Lung (tissue), 12 donors: ENCODE results near the gene TTC17. TPM values are rescaled to one million over a fixed set of nuclear protein-coding genes. Genes with fewer than 3 reads are reported as not detected.
"Not testable (repeated sequence)": the region's sequence is repeated elsewhere in the genome, so short reads cannot be mapped to it uniquely, and the experiment has no call there.

Experiments
- ATAC-seq: fragments of 200-7000 bp; cut with Tn5 transposase; one replicate; pipeline ENCODE4 v1.9.1; 2020; ENCODE audit warnings: moderate number of reproducible peaks; ENCODE audit not compliant: insufficient read depth, low FRiP score
- DNase-seq, 3 donors: peaks; one replicate each; pipeline ENCODE4 v3.0.0-alpha.2; 2013 to 2017
- H3K27ac ChIP-seq, 2 donors: one replicate each; pipeline ENCODE4 v1.5.1; 2013; ENCODE audit warnings: mild to moderate bottlenecking in 2 of 2, moderate library complexity in 2 of 2, control low read depth in 1 of 2, inconsistent platforms in 1 of 2, low read depth in 1 of 2, low read length in 1 of 2
- H3K27me3 ChIP-seq, 3 donors: one replicate each; pipeline ENCODE4 v1.5.1; 2013; ENCODE audit warnings: low read length in 2 of 3; ENCODE audit not compliant: control insufficient read depth in 3 of 3, insufficient read depth in 3 of 3
- H3K36me3 ChIP-seq, 4 donors: one replicate each; pipeline ENCODE4 v1.5.1; 2013; ENCODE audit warnings: low read length in 4 of 4, mild to moderate bottlenecking in 1 of 4, moderate library complexity in 1 of 4; ENCODE audit not compliant: control insufficient read depth in 4 of 4, insufficient read depth in 4 of 4
- H3K4me1 ChIP-seq, 5 donors: one replicate each; pipeline ENCODE4 v1.5.1; 2013; ENCODE audit warnings: low read length in 5 of 5, mild to moderate bottlenecking in 2 of 5, moderate library complexity in 1 of 5; ENCODE audit not compliant: control insufficient read depth in 5 of 5, insufficient read depth in 5 of 5
- H3K4me3 ChIP-seq: one replicate; pipeline ENCODE4 v1.5.1; 2013; ENCODE audit warnings: mild to moderate bottlenecking, control low read depth, moderate library complexity
- H3K9ac ChIP-seq, 2 donors: one replicate each; pipeline ENCODE4 v1.5.1; 2013; ENCODE audit warnings: low read length in 2 of 2, control low read depth in 1 of 2; ENCODE audit not compliant: insufficient read depth in 1 of 2
- H3K9me3 ChIP-seq, 4 donors: one replicate each; pipeline ENCODE4 v1.5.1; 2013; ENCODE audit warnings: low read length in 3 of 4, mild to moderate bottlenecking in 1 of 4, moderate library complexity in 1 of 4; ENCODE audit not compliant: control insufficient read depth in 4 of 4, insufficient read depth in 3 of 4
- WGBS, 2 donors: extraction: QIAGEN DNeasy Blood & Tissue Kit; methylation state at CpG; one replicate each; pipeline ENCODE4 v1.1.7; 2013; 5-methylcytosine and 5-hydroxymethylcytosine counted together
- polyA plus RNA-seq, 2 donors: library from polyadenylated mRNA; stranded (reverse); fragments of 200-250 nt; gene quantifications; one replicate each; pipeline ENCODE4 v1.2.1, GENCODE V29; 2013
- total RNA-seq, 2 donors: library from RNA; depleted of rRNA in 1 of 2; stranded (reverse); fragments of >200 nt in 1 of 2; gene quantifications; one replicate each; pipeline ENCODE4 v1.2.1, GENCODE V29; 2014 to 2021
- TF ChIP-seq, protein P1 (sequence below): IDR thresholded peaks from 2 replicates; pipeline ENCODE4 v1.5.1; 2012; ENCODE audit warnings: mild to moderate bottlenecking; ENCODE audit errors: control extremely low read depth, extremely low read depth
- donor health status: control.
- donor health status: control.
- donor health status: Bipolar disorder and iron deficiency.
- donor health status: healthy.
- donor health status: DM: yes; HTN: yes; CAD: no.

TTC17 gene
- total and polyA plus RNA-seq, 4 donors = 30.7 to 218 (median 55.5) TPM

DNA sequence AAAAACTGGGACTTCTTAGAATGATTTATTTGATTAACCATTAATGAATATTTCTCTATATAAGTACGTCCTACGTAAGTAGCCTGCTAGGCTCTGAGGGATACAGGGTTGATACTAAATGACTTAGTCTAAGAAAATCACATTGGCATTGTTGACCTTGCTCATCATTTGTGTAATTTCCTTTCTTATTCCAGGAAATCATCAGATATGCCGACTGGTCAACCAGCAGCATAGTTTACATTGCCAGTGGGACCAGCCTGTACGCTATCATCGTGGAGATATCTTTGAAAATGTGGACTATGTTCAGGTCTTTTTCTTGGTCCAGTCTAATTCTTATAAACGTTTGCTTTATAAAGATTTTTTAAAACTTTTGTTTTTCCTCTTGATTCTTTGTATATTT, 42.5 kb downstream of the TTC17 start:
- Histone ChIP-seq H3K4me3 (no peak overlapping the region), H3K36me3 (peaks cover 20 to 63% (median 37%) of the 10 kb centered on the region in 4 donors), H3K27ac (no peak overlapping the region), H3K4me1 (no peaks in the 10 kb centered on the region), H3K9me3 (no peaks in the 10 kb centered on the region), H3K27me3 (no peaks in the 10 kb centered on the region), H3K9ac (no peak overlapping the region)
- TF ChIP-seq, protein P1, sequence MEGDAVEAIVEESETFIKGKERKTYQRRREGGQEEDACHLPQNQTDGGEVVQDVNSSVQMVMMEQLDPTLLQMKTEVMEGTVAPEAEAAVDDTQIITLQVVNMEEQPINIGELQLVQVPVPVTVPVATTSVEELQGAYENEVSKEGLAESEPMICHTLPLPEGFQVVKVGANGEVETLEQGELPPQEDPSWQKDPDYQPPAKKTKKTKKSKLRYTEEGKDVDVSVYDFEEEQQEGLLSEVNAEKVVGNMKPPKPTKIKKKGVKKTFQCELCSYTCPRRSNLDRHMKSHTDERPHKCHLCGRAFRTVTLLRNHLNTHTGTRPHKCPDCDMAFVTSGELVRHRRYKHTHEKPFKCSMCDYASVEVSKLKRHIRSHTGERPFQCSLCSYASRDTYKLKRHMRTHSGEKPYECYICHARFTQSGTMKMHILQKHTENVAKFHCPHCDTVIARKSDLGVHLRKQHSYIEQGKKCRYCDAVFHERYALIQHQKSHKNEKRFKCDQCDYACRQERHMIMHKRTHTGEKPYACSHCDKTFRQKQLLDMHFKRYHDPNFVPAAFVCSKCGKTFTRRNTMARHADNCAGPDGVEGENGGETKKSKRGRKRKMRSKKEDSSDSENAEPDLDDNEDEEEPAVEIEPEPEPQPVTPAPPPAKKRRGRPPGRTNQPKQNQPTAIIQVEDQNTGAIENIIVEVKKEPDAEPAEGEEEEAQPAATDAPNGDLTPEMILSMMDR = no peak
- DNase-seq (no peak), ATAC-seq (no peak)
- WGBS, 2 donors = 91 to 94% methylated on average over 6 of the region's 6 CpGs

DNA sequence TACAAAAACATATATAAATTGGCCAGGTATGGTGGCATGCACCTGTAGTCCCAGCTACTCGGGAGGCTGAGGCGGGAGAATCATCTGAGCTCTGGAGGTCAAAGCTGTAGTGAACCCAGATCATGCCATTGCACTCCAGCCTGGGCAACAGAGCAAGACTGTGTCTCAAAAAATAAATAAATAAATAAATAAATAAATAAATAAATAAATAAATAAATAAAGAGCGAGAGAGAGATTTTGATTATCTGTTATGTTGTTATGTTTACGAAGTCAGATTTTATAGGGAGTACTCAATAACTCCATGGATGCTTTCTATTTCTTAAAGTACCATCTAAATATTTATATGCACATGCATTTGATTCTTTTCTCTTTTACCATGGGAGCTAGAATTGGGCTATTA, 43.1 kb downstream of the TTC17 start:
- H3K27me3 ChIP-seq, H3K9me3 ChIP-seq, DNase-seq, ATAC-seq, H3K4me1 ChIP-seq, H3K4me3 ChIP-seq, H3K27ac ChIP-seq, H3K9ac ChIP-seq: not testable (repeated sequence)
- 98 to 99% methylated on average over 4 of the region's 4 CpGs for WGBS, 2 donors
- peaks cover 19 to 58% (median 36%) of the 10 kb centered on the region in 4 donors for H3K36me3 ChIP-seq

- Histone ChIP-seq H3K9ac (no peak overlapping the region), H3K9me3 (no peaks in the 10 kb centered on the region), H3K4me3 (no peak overlapping the region), H3K4me1 (no peaks in the 10 kb centered on the region), H3K27me3 (no peaks in the 10 kb centered on the region), H3K27ac (no peak overlapping the region), H3K36me3 (peaks cover 7 to 51% (median 29%) of the 10 kb centered on the region in 4 donors)
- ATAC-seq (no peak), DNase-seq (no peak)
- TF ChIP-seq, protein P1 = no peak
- 84 to 96% methylated on average over 8 of the region's 8 CpGs for WGBS, 2 donors
Measured at GRCh38 chr11:43403357-43404231, 44.9 kb downstream of the TTC17 start.

DNA sequence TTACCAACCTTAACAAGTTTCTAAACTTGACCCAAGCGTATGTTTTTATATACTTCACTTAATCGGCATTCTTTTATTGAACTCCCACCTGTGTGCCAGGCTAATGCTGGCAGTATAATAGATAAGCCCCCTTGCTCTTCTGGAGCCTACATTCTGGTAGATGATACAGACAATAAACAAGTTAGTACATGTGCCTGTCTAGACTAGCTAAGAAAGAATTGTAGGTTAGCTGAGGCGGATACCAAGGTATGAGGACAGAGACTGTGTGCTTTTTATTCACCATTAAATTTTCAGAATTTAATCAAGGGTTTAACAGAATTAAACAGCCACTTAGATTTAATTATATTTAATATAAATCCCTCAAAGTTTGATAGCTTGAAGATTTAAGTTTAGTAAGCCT, 45.7 kb downstream of the TTC17 start:
- Histone ChIP-seq H3K27me3 (no peaks in the 10 kb centered on the region), H3K9ac (no peak overlapping the region), H3K4me3 (no peak overlapping the region), H3K4me1 (no peaks in the 10 kb centered on the region), H3K36me3 (peaks cover 7 to 48% (median 29%) of the 10 kb centered on the region in 4 donors), H3K9me3 (no peaks in the 10 kb centered on the region), H3K27ac (no peak overlapping the region)
- TF ChIP-seq, protein P1 = no peak
- no peak for DNase-seq
- 96 to 99% methylated on average over 3 of the region's 3 CpGs for WGBS, 2 donors
- ATAC-seq = no peak
